Inflammatory macrophage (primary cell): ENCODE results near the gene DIAPH1.

Source experiments
- DNase-seq, 2 donors: peaks; one replicate each; pipeline ENCODE4 v3.0.0-alpha.2; 2020 to 2022

DIAPH1 gene

GRCh38 chr5:141560725-141561483, 57.9 kb downstream of the DIAPH1 start:
- DNase-seq, result peak in 1 of 2 donors; percentile 30

DNA sequence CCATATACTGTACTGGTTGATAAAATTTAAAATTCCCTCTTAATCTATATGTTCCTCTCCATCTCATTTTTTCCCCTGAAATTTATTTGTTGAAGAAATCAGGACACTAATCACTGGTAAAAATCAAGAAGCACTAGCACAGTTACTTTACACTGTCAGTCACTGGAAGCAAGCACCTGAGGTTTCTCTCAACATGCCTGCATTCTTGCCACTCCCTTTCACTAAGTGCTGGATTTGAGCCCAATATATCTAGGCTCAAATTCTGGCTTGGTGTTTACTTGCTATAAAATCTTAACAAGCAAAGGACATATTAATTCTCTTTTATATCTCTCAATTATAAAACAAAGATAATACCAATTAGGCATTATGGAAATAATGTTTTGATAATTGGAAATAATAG, 58.6 kb downstream of the DIAPH1 start:
- no peak for DNase-seq

DNA sequence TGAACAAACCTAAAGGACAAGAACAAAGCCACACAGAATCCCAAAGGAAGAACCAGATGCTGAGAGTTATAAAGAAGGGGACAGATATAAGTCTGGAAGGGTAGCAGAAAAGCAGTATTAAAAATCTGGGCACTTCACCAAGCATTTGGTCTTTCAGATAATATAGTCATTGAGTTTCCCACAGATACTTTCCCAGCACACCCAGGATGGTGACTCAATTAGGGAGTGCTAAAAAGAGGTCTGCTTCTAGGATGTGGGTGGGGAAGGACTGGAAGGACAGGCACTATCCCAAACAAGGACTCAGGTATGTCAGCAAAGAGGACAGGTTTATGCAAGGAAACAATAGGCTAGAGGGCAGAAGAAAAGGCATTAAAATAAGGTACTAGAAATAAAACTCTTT, 59.3 kb downstream of the DIAPH1 start:
- DNase-seq, result no peak

DNA sequence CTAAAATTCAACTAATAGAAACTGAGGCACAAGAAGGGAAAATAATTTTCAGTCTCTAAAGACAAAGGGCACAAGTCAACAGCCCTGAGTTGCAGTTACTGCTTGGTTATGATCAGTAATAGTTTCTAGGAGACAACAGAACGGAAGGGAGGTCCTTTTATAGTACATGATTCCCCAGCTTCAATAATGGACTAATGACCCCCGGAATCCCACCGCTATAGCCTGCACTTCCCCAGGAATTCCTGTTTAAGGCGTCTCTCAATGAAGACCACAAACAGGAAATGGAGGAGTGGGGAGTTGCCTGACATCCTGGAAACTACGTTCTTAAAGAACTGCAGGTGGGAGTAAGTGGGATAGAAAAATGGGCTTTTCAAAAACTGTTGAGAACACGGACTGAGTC, 60.6 kb downstream of the DIAPH1 start:
- no peak for DNase-seq

GRCh38 chr5:141557681-141558136, 61.1 kb downstream of the DIAPH1 start:
- DNase-seq, result peak; percentile 54 to 69

GRCh38 chr5:141547921-141548320, 70.9 kb downstream of the DIAPH1 start:
- no peak for DNase-seq

DNA sequence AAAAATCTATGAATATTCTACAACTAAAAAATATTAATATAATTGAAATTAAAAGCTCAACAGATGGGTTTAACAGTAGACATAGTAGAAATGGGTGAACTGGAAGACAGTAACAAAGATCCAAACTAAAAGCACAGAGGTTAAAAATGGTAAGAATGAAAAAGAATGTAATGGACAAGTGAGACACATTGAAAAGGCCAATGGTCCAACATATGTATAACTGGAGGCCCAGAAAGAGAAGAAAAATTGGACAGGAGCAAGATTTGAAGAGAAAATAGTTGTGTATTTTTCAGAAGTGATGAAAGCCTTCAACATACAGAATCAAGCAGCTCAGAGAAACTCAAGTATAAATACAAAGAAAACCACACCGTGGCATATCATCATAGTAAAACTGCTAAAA, 71.3 kb downstream of the DIAPH1 start:
- no peak for DNase-seq

DNA sequence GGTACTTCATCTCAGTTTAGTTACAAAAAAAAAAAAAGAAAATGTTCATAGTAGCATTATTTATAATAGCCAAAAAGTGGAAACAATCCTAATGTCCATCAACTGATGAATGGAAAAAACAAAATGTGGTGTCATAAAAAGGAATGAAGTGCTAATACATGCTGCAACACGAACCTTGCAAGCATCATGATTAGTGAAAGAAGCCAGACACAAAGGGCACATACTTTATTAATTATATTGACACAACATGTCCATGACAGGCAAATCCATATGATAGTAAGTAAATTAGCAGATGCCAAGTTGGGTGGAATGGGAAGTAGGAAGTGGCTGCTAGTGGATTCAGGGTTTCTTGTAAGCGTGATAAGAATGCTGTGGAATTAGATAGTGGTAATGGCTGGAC, 75.7 kb downstream of the DIAPH1 start:
- DNase-seq, result no peak

DNA sequence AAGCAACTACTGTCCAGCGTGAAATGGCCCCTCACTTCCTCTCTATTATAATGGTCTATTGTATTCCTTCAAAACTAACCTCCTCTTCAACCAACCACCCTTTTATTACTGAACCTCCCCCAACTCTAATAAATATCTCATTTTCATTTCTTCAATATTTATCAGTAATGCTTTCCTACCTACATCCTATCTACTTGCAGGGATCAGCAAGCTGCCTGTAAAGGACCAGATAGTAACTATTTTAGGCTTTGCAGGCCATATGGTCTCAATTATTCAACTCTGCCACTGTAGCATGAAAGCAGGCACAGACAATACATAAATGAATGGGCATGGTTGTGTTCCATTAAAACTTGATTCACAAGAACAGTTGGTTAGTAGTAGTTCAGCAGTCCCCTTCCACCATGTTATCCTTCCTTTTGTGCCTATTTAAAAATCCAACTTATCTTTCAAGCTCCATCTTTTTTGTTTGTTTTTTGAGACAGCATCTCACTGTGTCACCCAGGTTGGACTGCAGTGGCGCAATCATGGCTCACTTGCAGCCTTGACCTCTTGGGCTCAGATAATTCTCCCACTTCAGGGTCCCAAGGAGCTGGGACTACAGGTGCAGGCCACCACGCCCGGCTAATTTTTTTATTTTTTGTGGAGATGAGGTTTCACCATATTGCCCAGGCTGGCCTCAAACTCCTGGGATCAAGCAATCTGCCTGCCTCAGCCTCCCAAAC, 84.1 kb downstream of the DIAPH1 start:
- DNase-seq, result no peak

- no peak for DNase-seq
These were observed 84.9 kb downstream of the DIAPH1 start for GRCh38 chr5:141533897-141534296.

DNA sequence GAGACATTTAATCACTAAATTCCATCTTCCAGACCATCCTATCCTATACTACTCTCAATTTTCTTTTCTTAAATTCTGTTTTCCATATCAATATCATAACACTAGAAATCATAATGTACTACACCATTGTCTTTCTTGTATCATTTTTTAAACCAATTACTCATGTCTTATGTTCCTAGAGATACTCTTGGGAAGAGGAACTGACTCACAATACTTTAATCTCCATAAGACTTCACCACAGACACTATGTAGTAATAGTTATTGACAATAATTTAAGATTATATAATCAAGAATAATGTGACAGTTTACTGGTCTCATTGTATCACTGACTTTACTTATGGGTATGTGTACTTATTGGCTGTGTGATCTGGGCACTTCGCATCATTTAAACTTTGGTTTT, 86.1 kb downstream of the DIAPH1 start:
- no peak for DNase-seq

- DNase-seq, result no peak
These were observed 88.9 kb downstream of the DIAPH1 start for GRCh38 chr5:141529873-141530272.

DNA sequence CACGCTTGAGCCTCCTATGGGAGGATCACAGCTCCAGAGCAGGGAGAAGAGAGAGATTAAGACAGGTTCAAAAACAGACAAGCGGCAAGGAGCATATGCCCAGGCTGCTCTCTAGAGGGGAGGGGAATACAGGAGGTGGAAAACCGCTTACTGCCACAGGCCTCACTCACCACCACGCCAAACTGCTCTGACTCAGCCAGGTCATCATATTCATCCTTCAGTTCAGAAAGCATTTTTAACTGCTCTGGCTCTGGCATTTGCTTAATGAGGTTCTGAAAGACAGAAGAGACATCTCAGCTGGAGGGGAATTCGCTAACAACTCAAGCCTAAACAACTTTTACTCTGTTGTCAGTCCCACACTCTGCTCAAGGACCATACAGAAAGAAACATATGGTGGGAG, 89.8 kb downstream of the DIAPH1 start:
- DNase-seq, result no peak

DNA sequence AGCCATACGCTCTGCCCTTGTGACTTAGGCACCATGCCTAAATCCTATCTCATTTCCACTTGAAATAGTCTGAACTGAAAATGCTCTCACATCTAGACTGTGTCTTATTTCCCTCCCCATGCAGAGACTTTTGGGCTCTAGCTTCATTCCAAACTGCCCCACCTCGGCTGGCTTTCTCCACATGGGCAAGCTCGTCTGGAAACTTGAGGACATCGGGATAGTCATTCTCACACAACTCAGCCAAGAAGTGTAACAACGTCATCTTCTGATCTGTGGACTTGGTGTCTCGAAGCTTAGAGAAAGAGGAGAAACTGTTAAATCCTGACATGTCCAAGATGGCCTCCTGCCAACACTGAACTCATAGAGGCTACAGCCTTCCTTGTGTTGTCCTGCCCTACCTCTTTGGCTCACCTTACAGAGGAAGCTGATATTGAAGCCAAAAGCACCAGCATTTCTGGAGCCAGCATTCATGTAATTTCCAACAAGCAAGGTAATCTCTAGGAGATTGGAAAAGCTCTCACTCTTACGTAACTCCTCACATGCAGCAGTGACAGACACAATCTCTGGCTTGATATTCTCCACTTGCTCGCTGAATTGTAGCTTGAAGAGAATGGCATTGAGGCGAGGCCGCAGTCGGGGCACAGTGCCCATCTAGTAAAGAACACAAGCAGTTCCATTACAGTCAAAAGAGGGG, 90.4 kb downstream of the DIAPH1 start:
- no peak for DNase-seq

DNA sequence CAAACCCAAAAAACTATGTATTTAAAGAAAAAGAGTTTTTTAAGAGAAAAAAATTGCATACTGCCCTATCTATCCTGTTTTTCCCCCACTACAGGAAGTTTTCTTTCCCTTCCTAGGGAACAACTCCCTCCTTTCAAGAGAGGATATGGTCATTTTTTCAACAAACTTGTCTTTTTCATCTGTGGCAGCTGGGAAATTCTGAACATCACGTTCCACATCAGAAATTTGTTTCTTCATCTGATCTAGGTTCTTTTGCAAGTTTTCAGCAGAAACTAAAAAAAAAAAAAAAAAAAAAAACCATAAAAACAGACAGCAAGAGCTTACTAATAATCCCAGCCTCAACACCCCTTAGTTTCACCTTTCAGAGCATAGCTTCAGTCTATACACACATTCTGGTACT, 91.4 kb downstream of the DIAPH1 start:
- DNase-seq, result no peak

DNA sequence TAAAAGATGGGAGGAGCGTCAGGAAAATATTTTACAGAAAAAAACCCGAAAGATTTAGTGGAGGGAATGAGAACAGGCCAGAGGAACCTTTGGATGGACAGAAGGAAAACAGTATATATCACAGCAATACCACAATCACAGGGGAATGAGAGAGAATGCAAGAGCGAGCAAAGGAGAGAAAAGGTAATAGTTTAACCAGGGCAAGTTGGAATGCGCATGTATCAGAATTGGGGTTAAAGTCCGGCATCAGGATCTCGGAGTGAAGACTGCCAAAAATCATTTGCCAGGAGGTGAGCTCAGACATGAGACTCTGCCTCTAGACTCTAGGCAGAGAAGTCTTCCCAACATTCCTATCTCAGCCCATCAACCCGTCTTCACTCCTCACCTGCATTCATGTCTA, 93.1 kb downstream of the DIAPH1 start:
- DNase-seq, result no peak

GRCh38 chr5:141524604-141525597, 93.9 kb downstream of the DIAPH1 start:
- DNase-seq, result peak; percentile 76 to 85

DNA sequence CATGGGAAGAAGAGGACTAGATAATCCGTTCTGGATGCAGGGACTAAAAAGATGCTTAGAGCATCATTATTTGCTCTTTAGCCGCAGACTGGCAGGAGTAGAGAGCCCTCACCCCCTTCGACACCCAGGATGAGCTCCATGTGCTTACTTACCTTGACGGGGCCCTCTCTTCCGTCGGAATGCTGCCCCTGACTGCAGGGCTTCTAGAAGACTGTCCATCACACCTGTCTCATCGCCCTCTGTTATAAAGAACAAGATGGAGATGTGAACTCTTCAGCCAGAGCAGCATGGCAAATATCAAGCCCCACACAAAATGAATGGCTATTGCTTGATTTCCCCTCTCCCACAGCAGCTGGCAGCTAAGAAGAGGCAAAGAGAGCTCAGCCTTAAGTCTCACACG, 94.8 kb downstream of the DIAPH1 start:
- no peak for DNase-seq

- DNase-seq, result no peak
These were observed 96.5 kb downstream of the DIAPH1 start for GRCh38 chr5:141522301-141522700.

DNA sequence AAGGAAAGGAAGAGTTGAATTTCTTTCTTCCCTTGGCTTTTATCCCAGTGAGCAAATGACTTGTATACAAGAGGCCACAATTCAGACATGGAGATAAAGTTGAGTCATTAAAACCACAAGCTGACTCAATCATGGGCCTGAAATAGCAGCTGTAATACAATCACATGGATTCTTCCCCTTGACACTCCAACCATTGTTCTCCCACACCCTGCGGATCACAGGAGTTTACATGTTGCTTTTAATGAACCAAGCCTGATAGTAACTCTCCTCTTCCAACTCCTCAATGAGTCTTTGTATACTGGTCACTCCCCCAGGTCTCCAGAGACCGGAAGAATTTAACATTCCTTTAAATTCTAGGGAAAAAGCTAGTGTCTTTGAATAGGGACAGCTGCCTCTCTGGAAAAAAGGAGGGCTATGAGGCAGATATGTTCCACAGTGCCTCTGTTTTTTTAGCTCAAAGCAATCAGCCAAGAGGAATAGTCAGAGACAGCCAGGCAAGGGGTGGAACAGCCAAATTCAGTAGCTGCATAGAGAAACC, 97.5 kb downstream of the DIAPH1 start:
- DNase-seq, result peak; percentile 93

DNA sequence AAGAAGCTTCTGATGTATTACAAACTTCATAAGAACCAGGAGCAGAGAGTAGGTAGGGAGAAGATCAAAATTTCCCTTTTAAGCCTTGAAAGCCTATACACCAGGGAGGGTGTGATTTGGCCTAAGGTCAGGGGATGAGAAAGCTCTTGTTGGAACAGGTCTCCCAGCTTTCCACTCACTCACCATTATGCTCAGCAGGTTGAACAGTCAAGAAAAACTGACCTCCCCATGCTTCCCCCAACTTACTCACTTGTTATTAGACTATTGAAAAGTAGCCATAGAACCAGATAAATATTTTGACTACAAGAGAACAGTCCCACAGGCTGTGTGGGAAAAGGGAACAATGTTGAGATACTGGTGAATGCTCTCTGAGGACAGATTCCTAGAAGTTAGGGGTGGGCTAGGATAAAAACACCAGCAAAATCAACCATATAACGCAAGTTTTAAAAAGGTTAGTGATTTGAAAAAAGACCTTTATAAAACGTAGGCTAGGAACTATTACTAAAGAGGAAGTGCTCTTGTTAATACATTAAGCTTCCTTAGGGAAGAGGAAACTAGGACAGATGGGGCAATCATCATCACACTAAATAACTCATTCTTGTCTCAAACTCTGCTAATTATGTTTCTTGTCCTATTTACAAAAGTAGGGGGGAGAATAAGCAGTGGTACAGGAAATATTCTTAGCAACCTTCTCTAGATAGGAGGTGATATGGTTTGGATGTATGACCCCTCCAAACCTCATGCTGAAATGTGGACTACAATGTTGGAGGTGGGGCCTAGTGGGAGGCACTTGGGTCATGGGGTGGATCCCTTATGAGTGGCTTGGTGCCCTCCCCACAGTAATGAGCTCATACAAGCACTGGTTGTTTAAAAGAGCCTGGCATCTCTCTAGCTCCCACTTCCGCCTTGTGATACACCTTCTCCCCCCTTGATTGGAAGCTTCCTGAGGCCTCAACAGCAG, 98.9 kb downstream of the DIAPH1 start:
- DNase-seq, result peak; percentile 80 to 86
